HG03439 (cell line): ENCODE measurements around the gene RRP7A.
"Not testable (repeated sequence)": the region's sequence is repeated elsewhere in the genome, so short reads cannot be mapped to it uniquely, and the experiment has no call there.

Experiments used
- ATAC-seq: cut with Tn5 transposase; IDR thresholded peaks from one replicate; pipeline ENCODE4 v1.9.1; 2021; ENCODE audit warnings: mild to moderate bottlenecking, moderate library complexity; ENCODE audit not compliant: unreplicated experiment

Gene RRP7A

GRCh38 chr22:42536634-42537033 is 17.0 kb upstream of the RRP7A start:
- ATAC-seq = not testable (repeated sequence)

DNA sequence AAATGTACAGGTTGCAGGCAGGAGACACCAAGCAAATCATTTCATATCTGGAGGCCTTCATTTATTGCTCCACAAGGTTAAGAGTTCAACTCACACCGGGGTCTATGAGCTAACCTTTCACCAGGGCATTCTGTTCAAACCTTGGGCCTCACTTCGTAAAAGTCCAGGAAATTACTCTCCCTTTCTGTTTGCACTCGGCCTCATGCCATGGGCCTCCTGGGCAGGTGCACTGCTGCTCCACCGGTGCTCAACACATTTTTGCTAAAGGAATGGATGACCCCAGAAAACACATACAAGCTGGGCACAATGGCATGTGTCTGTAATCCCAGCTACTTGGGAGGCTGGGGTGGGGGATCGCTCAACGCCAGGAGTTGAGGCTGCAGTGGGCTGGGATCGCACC is 16.6 kb upstream of the RRP7A start:
- ATAC-seq = no peak

DNA sequence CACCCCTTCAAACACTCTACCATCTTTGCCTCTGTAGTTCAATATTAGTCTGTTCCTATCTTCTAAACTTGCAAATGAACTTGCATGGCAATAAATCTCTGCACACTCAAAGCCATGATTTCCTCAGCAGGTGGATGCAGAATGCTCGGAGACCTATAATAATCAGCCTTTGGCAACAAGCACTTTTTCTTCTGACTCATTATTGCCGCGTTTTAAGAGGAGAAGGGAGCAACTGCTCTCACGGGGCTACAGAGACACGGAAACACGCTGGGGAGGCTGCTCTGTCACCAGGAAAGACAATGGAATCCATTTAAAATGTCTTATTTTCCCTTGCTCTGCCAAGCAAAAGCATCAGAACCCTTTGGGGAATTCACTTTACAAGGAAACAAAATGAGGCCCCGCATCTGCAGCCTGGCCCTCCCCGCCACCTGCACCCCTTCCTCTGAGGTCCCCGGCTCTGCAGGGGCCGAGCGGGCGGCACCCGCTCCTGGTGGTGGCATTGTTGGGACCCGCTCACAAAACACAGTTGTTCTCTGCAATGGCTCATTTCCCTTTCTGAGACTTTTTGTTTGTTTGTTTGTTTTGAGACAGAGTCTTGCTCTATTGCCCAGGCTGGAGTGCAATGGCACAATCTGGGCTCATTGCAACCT is 15.6 kb upstream of the RRP7A start:
- not testable (repeated sequence) for ATAC-seq

GRCh38 chr22:42533638-42533977 is 14.0 kb upstream of the RRP7A start:
- no peak for ATAC-seq

- not testable (repeated sequence) for ATAC-seq
These were observed 11.9 kb upstream of the RRP7A start for GRCh38 chr22:42531401-42532084.

DNA sequence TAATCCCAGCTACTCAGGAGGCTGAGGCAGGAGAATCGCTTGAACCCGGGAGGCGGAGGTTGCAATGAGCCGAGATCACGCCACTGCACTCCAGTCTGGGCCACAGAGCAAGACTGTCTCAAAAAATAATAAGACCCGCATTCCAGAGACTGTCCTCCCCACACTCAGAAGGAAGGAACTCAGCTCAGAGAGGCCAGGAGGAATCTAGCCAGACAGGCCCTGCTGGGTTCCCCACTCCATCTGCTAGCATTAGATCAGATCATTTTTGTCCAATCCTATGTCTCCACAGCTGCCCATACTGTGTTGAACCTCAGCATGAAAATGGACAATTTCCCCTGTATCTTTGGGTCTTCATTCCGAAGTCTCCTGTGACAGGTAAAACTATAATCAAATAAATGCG is 9.8 kb upstream of the RRP7A start:
- ATAC-seq = not testable (repeated sequence)

GRCh38 chr22:42528591-42529307 is 9.2 kb upstream of the RRP7A start:
- no peak for ATAC-seq

GRCh38 chr22:42522546-42522945 is 3.0 kb upstream of the RRP7A start:
- no peak for ATAC-seq

DNA sequence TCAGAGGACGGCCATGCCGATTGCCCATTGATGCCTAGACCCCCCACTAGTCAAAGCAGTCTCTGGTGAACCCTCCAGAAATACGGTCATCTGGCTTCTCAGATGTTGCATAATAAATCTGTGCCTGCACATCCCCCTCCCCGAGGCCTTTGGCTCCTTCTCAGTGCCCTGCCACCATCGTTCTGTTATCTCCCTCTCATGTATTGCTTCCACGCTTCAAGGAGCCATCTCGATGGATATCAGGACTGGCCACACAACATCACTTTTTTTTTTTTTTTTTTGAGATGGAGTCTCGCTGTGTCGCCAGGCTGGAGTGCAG is 1.6 kb upstream of the RRP7A start:
- no peak for ATAC-seq

- not testable (repeated sequence) for ATAC-seq
These were observed 715 bp downstream of the RRP7A start for GRCh38 chr22:42518638-42519524.

DNA sequence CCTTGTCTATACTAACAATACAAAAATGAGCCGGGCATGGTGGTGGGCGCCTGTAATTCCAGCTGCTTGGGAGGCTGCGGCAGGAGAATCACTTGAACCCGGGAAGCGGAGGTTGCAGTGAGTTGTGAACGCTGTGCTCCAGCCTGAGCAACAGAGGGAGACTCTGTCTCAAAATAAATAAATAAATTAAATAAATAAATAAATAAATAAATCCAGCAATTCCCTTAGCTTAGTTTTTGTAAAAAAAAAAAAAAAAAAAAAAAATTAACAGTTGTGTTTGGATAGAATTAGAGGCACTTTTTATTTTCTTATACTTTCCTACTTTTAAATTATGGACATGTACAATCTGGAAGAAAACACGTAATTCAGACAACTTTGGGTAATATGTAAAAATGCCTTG is 2.5 kb downstream of the RRP7A start:
- not testable (repeated sequence) for ATAC-seq

DNA sequence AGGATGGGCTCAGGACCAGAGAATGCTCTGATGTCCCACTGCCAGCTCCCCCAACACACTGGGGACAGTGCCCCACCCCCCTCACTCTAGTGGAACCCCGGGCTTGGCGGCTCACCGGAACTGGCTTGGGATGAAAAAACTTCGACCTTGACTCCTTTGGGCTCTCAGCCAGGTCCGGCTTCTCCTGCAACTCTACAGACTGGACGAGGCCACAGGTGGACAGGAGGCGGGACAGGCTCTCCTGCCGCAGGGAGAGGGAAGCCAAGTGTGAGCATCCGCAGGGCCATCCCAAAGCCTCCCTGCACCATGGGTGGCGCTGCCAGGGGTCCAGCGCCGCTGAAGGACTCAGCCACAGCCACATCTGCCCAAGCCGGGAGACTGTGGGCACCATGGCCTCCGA is 3.7 kb downstream of the RRP7A start:
- ATAC-seq = no peak

DNA sequence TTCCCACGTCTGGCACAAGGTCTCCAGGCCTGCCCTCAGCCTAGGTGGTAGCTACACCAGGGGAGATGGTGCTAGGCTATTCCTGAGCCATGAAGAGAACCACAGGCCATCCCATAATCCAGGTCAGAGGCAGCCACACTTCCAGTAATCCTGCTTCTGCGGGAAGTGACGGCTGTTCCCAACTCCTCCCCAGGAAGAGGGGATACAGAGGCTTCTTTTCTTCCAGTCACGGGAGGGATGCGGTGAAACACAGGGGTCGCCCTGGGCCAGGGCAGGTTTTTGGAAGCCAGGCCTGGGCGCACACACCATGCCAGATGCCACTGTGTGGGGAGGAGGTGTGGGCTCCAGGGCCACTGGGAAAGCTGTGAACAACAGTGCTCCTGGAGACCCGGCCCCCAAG is 4.3 kb downstream of the RRP7A start:
- ATAC-seq = not testable (repeated sequence)

- ATAC-seq = not testable (repeated sequence)
These were observed 5.3 kb downstream of the RRP7A start for GRCh38 chr22:42514331-42514730.

GRCh38 chr22:42512273-42512990 is 7.2 kb downstream of the RRP7A start:
- ATAC-seq = not testable (repeated sequence)

- no peak for ATAC-seq
These were observed 8.2 kb downstream of the RRP7A start for GRCh38 chr22:42511401-42511891.

DNA sequence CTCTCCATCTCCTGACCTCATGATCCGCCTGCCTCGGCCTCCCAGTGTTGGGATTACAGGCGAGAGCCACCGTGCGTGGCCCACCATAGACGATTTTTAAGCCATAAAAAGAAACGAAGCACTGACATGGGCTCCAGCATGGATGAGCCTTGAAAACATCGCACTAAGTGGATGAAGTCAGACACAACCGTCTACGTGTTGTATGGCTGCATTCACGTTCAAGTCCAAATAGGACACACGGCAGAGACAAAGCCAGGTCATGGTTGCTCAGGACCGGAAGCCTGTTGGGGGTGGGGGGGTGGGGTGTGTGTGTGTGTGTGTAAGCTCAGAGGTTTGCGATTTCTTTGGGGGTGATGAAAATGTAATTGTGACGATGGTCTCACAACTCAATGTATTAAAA is 10.0 kb downstream of the RRP7A start:
- no peak for ATAC-seq

- not testable (repeated sequence) for ATAC-seq
These were observed 10.6 kb downstream of the RRP7A start for GRCh38 chr22:42508975-42509364.

DNA sequence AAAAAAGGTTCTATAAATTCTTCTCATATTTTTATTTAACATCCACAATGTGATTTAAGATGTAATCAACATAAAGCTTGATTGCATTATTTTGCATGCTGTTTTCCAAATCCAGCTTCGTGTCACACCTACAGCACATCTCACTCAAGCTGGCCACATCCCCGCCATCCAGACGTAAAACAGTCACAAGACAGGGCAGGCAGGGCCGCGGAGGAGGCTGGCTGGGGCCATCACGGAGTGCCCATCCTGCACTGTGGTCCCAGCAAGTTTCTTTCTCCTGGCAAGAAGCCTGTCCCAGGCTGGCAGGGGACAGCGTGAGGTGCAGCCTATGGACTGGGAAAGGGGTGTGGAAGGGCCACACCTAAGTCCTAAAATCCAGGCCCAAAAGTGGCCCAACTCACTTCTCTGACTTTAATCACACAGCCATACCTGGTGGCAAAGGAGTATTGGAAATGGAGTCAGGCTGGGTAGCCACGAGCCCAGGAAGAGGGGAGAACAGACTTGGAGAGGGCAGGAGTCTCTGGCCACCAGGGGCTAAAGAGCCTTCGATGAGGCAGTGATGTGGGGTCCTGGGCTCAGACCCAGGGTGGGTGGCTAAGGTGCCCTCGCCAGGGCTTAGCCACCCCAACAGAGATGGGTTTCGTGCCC is 11.1 kb downstream of the RRP7A start:
- not testable (repeated sequence) for ATAC-seq

- no peak for ATAC-seq
These were observed 18.8 kb downstream of the RRP7A start for GRCh38 chr22:42500836-42501179.
